GM12878 (cell line): ENCODE measurements around the gene PADI3. TPM values are rescaled to one million over a fixed set of nuclear protein-coding genes. Genes with fewer than 3 reads are reported as not detected.

ENCODE experiments used
- ATAC-seq: fragments of 200-7000 bp; cut with Tn5 transposase; 3 replicates; pipeline ENCODE4 v1.9.1; 2020; ENCODE audit warnings: mild to moderate bottlenecking, moderate library complexity
- BruUV-seq: library from RNA; stranded (reverse); fragments of 400-500 nt; replicated peaks from 2 replicates; lab custom pipeline; 2021; lab: Mats Ljungman, UMichigan
- CTCF ChIA-PET: fragments of 300-600 bp; sonication (Branson Sonifier 250); formaldehyde crosslinking; extraction: SDS; loops from one replicate; lab custom pipeline; 2021; ENCODE audit warnings: inconsistent platforms; lab: Yijun Ruan, JAX
- POLR2A ChIA-PET: fragments of 350-600 bp; formaldehyde crosslinking; extraction: SDS; loops from one replicate; lab custom pipeline; 2021; ENCODE audit warnings: inconsistent platforms; lab: Charles Lee
- RAD21 ChIA-PET: fragments of 300-600 bp; sonication (Branson Sonifier 250); formaldehyde crosslinking; loops from one replicate; lab custom pipeline; 2023; ENCODE audit warnings: antibody characterized with exemption; ENCODE audit not compliant: unreplicated experiment; lab: Charles Lee
- SMC1A ChIA-PET: fragments of 300-600 bp; sonication (Branson Sonifier 250); formaldehyde crosslinking; loops from one replicate; lab custom pipeline; 2023; ENCODE audit not compliant: unreplicated experiment, uncharacterized antibody; lab: Charles Lee
- DNase-seq: peaks from one replicate; pipeline ENCODE4 v3.0.0-alpha.2; 2011; ENCODE audit warnings: low read depth, low spot score
- FAIRE-seq: peaks from 3 replicates; lab custom pipeline; 2011; peaks lifted over from hg19 to GRCh38; lab: Jason Lieb, UNC
- H2AFZ ChIP-seq: 2 replicates; pipeline ENCODE4 v1.6.0; 2011; ENCODE audit warnings: low read depth, low read length, control low read depth; ENCODE audit not compliant: control insufficient read depth
- H3K27ac ChIP-seq: 2 replicates; pipeline ENCODE4 v1.5.1; 2011; ENCODE audit warnings: control low read depth; ENCODE audit not compliant: control insufficient read depth, insufficient read depth
- H3K27me3 ChIP-seq, 2 experiments: replicated peaks in 1 of 2; 2 replicates each; pipeline versions ENCODE4 v1.6.0 to v1.6.1; 2011; ENCODE audit warnings: low read length in 1 of 2; ENCODE audit not compliant: control insufficient read depth in 2 of 2, insufficient read depth in 2 of 2
- H3K36me3 ChIP-seq, 2 experiments: 2 replicates each; pipeline ENCODE4 v1.5.1; 2011; ENCODE audit warnings: low read length in 1 of 2; ENCODE audit not compliant: control insufficient read depth in 2 of 2, insufficient read depth in 2 of 2
- H3K4me1 ChIP-seq: 2 replicates; pipeline ENCODE4 v1.6.1; 2011; ENCODE audit warnings: mild to moderate bottlenecking, low read length, moderate library complexity, mixed read lengths; ENCODE audit not compliant: control insufficient read depth, insufficient read depth
- H3K4me2 ChIP-seq: 2 replicates; pipeline ENCODE4 v1.6.0; 2011; ENCODE audit warnings: control low read depth; ENCODE audit not compliant: control insufficient read depth, insufficient read depth
- H3K4me3 ChIP-seq: fragments of 200-600 bp; sonication (generic); 2 replicates; pipeline ENCODE4 v1.5.1; 2016
- H3K79me2 ChIP-seq: 2 replicates; pipeline ENCODE4 v1.6.0; 2011; ENCODE audit warnings: low read length; ENCODE audit not compliant: control insufficient read depth, insufficient read depth
- H3K9ac ChIP-seq: 2 replicates; pipeline ENCODE4 v1.8.0; 2011; ENCODE audit warnings: low read length, control low read depth, mixed read lengths; ENCODE audit not compliant: control insufficient read depth, insufficient read depth
- H3K9me3 ChIP-seq: replicated peaks from 3 replicates; pipeline ENCODE4 v1.5.1; 2011; ENCODE audit warnings: mild to moderate bottlenecking, low read length; ENCODE audit not compliant: control insufficient read depth, insufficient read depth
- H4K20me1 ChIP-seq: 2 replicates; pipeline ENCODE4 v1.6.0; 2011; ENCODE audit not compliant: control insufficient read depth, insufficient read depth
- CHD2 ChIP-seq: IDR thresholded peaks from 2 replicates; pipeline ENCODE4 v1.6.1; 2011; ENCODE audit warnings: low read depth, low read length, improper control_type of control experiment, borderline replicate concordance
- DPF2 ChIP-seq: fragments of 450-650 bp; IDR thresholded peaks from 2 replicates; pipeline ENCODE4 v1.6.1; 2017; ENCODE audit warnings: mild to moderate bottlenecking
- ETV6 ChIP-seq, 2 experiments: fragments of 450-650 bp in 1 of 2; IDR thresholded peaks in 1 of 2; conservative IDR thresholded peaks in 1 of 2; 2 replicates each; pipeline ENCODE4 v1.6.1; 2014; ENCODE audit warnings: antibody characterized with exemption in 1 of 2, borderline replicate concordance in 1 of 2, low read depth in 1 of 2, mild to moderate bottlenecking in 1 of 2, moderate library complexity in 1 of 2
- JUND ChIP-seq: IDR thresholded peaks from 2 replicates; pipeline ENCODE4 v1.6.1; 2012; ENCODE audit warnings: low read depth, mild to moderate bottlenecking, low read length, improper control_type of control experiment, moderate library complexity
- NFYB ChIP-seq: IDR thresholded peaks from 2 replicates; pipeline ENCODE4 v1.6.1; 2011; ENCODE audit warnings: low read depth, mild to moderate bottlenecking, low read length, improper control_type of control experiment, moderate library complexity; ENCODE audit not compliant: insufficient read depth
- NR2C1 ChIP-seq: fragments of 450-650 bp; IDR thresholded peaks from 2 replicates; pipeline ENCODE4 v1.6.1; 2017; ENCODE audit warnings: antibody characterized with exemption, mild to moderate bottlenecking, moderate library complexity
- PAX8 ChIP-seq: fragments of 450-650 bp; IDR thresholded peaks from 2 replicates; pipeline ENCODE4 v1.6.1; 2017; ENCODE audit warnings: mild to moderate bottlenecking, moderate library complexity
- TCF12 ChIP-seq: IDR thresholded peaks from 2 replicates; pipeline ENCODE4 v1.6.1; 2011; ENCODE audit warnings: low read depth, mild to moderate bottlenecking, low read length
- WGBS: methylation state at CpG from one replicate; pipeline ENCODE4 v1.1.6; 2016; ENCODE audit warnings: low lambda C conversion rate; ENCODE audit not compliant: insufficient replicate concordance, insufficient coverage; ENCODE audit errors: missing lambda C conversion rate; 5-methylcytosine and 5-hydroxymethylcytosine counted together
- in situ Hi-C: fragments of 300-500 bp; cut with MboI; formaldehyde crosslinking; loops from 9 replicates; pipeline ENCODE4 v1.14.3; 2018; ENCODE audit warnings: mixed read lengths
- intact Hi-C: fragments of 100-400 bp; cut with micrococcal nuclease; formaldehyde crosslinking; loops from one replicate; pipeline ENCODE4 v1.14.2; 2022; ENCODE audit not compliant: unreplicated experiment
- polyA plus RNA-seq, 11 experiments: library from polyadenylated mRNA; depleted of rRNA in 4 of 11; unstranded in 6 of 11; stranded (reverse) in 5 of 11; fragments of >200 nt; fragmentation: Nextera tagmentation in 4 of 11; fragmentation: Illumina TruSeq in 1 of 11; extraction: Ambion mirVana in 4 of 11; extraction: Trizol in 1 of 11; gene quantifications; 1 replicate in 1 of 11; 2 replicates in 10 of 11; pipeline versions ENCODE4 v1.2.1 to v1.2.3, GENCODE V29; 2011 to 2016; ENCODE audit warnings: inconsistent platforms in 2 of 11, missing spikeins in 2 of 11, low read depth in 1 of 11
- total RNA-seq, 4 experiments: library from RNA; depleted of rRNA in 3 of 4; stranded (reverse); fragments of >200 nt in 3 of 4; fragmentation: Illumina TruSeq in 1 of 4; extraction: Trizol in 1 of 4; gene quantifications; 2 replicates each; pipeline versions ENCODE4 v1.2.1 to v1.2.3, GENCODE V29; 2013 to 2021
- TF ChIP-seq, protein P1 (sequence below): fragments of 450-650 bp; IDR thresholded peaks from 2 replicates; pipeline ENCODE4 v1.6.1; 2017; ENCODE audit warnings: mild to moderate bottlenecking
- TF ChIP-seq, protein P2 (sequence below): IDR thresholded peaks from 2 replicates; pipeline ENCODE4 v1.6.1; 2012; ENCODE audit warnings: low read length, inconsistent platforms
- TF ChIP-seq, protein P3 (sequence below): fragments of 450-650 bp; IDR thresholded peaks from 2 replicates; pipeline ENCODE4 v1.6.1; 2017; ENCODE audit warnings: low read depth, mild to moderate bottlenecking, moderate library complexity

Gene PADI3
- total and polyA plus RNA-seq, 10 of the 15 experiments (the other 5 are each of a cell fraction or from before 2014, with no cell fraction given) = 0.01 TPM; not detected in 9

DNA sequence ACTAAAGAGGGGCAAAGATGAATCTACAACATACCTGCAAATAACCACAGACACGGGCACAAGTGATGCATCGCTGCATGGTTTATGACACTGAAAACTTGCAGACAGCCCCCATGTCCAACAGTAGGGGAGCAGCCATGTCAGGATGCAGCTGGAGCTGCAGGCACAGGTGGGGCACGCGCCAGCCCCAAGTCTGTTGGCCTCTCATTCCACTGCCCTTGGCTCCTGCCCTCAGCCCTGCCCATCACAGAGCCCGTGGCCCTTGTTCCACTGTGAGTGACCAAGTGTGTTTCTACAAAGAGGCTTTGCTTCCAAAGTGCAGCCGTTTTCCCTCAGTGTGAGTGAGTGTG is 55.9 kb downstream of the PADI3 start:
- ChIA-PET RAD21 (no interaction called here), POLR2A (no interaction called here), CTCF (no interaction called here)
- Histone ChIP-seq H3K27me3 (no peaks in the 10 kb centered on the region; a peak in 1 of 4 replicates), H3K4me2 (no peak overlapping the region), H3K9ac (no peak overlapping the region), H3K4me3 (no peak overlapping the region), H4K20me1 (no peaks in the 10 kb centered on the region), H3K27ac (no peak overlapping the region), H3K9me3 (no peaks in the 10 kb centered on the region; the same call in 2 of the 3 replicates), H2AFZ (no peak overlapping the region), H3K79me2 (no peaks in the 10 kb centered on the region)
- DNase-seq = no peak
- no TSS peak for BruUV-seq
- in situ Hi-C loops (no loop called here), intact Hi-C loops (no loop called here)
- WGBS = 22% methylated on average over 6 of the region's 6 CpGs
- TF ChIP-seq NFYB (no peak), JUND (no peak), TCF12 (no peak), CHD2 (no peak), NR2C1 (no peak), ETV6 (conservative IDR thresholded peaks at IDR 0.05 in 1 of 2, IDR thresholded peaks at IDR 0.05 in 1 of 2; ENCODE audit: borderline replicate concordance in 1 of 2, low read depth in 1 of 2) (no peak), PAX8 (no peak), DPF2 (no peak)
- TF ChIP-seq, protein P1, sequence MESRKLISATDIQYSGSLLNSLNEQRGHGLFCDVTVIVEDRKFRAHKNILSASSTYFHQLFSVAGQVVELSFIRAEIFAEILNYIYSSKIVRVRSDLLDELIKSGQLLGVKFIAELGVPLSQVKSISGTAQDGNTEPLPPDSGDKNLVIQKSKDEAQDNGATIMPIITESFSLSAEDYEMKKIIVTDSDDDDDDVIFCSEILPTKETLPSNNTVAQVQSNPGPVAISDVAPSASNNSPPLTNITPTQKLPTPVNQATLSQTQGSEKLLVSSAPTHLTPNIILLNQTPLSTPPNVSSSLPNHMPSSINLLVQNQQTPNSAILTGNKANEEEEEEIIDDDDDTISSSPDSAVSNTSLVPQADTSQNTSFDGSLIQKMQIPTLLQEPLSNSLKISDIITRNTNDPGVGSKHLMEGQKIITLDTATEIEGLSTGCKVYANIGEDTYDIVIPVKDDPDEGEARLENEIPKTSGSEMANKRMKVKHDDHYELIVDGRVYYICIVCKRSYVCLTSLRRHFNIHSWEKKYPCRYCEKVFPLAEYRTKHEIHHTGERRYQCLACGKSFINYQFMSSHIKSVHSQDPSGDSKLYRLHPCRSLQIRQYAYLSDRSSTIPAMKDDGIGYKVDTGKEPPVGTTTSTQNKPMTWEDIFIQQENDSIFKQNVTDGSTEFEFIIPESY = no peak
- TF ChIP-seq, protein P2, sequence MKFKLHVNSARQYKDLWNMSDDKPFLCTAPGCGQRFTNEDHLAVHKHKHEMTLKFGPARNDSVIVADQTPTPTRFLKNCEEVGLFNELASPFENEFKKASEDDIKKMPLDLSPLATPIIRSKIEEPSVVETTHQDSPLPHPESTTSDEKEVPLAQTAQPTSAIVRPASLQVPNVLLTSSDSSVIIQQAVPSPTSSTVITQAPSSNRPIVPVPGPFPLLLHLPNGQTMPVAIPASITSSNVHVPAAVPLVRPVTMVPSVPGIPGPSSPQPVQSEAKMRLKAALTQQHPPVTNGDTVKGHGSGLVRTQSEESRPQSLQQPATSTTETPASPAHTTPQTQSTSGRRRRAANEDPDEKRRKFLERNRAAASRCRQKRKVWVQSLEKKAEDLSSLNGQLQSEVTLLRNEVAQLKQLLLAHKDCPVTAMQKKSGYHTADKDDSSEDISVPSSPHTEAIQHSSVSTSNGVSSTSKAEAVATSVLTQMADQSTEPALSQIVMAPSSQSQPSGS = no peak
- TF ChIP-seq, protein P3, sequence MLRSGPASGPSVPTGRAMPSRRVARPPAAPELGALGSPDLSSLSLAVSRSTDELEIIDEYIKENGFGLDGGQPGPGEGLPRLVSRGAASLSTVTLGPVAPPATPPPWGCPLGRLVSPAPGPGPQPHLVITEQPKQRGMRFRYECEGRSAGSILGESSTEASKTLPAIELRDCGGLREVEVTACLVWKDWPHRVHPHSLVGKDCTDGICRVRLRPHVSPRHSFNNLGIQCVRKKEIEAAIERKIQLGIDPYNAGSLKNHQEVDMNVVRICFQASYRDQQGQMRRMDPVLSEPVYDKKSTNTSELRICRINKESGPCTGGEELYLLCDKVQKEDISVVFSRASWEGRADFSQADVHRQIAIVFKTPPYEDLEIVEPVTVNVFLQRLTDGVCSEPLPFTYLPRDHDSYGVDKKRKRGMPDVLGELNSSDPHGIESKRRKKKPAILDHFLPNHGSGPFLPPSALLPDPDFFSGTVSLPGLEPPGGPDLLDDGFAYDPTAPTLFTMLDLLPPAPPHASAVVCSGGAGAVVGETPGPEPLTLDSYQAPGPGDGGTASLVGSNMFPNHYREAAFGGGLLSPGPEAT = no peak
- TF ChIP-seq, all 136 proteins: peak for 0
- FAIRE-seq (no peak), ATAC-seq (no peak)
- Histone ChIP-seq H3K36me3 (no peaks in the 10 kb centered on the region), H3K4me1 (no peaks in the 10 kb centered on the region)
- SMC1A ChIA-PET = no interaction called here
